Activated CD8-positive, alpha-beta memory T cell treated with anti-CD3 and anti-CD28 coated beads, Interleukin-2, amount 10 ng/mL, durations not matched to agents 7 days and 5 days (primary cell): ENCODE results near the gene PHLDA3. TPM values are rescaled to one million over a fixed set of nuclear protein-coding genes. Genes with fewer than 3 reads are reported as not detected.

ENCODE experiments used
- total RNA-seq, 2 experiments: library from RNA; stranded (reverse); gene quantifications; one replicate each; pipeline ENCODE4 v1.2.3, GENCODE V29; 2021

Gene PHLDA3
- total RNA-seq, 2 experiments from 2014 or later = 12.9 to 23.5 TPM

Other genes starting within 250 kb of the PHLDA3 start
- gene PKP1, start 185.7 kb downstream of the PHLDA3 start, total RNA-seq = not detected
- not detected for gene TNNT2, start 91.5 kb downstream of the PHLDA3 start, total RNA-seq
- gene LAD1, start 69.9 kb downstream of the PHLDA3 start, total RNA-seq = not detected
- gene TNNI1, start 47.5 kb downstream of the PHLDA3 start, total RNA-seq = not detected
- 10 to 100 TPM; 71.7 to 78.3 TPM for gene CSRP1, start 37.9 kb upstream of the PHLDA3 start, total RNA-seq
- 1 to 10 TPM; 1.4 to 2.8 TPM for gene NAV1, start 69.9 kb upstream of the PHLDA3 start, total RNA-seq